ENCODE measurements around the gene ZNF526.

Gene ZNF526

GRCh38 chr19:42196011-42197001 lies 23.8 kb upstream of the ZNF526 start:
- H3K9me3 ChIP-seq (ENCODE audit: insufficient read depth, low read length), result no peaks in the 10 kb centered on the region
- no peak overlapping the region for H3K27ac ChIP-seq (ENCODE audit: low read depth, low read length)
- no peak overlapping the region for H3K9ac ChIP-seq (ENCODE audit: low read length)
- H3K4me2 ChIP-seq (ENCODE audit: low read depth, low read length, poor library complexity, severe bottlenecking), result no peak overlapping the region
- H3K79me2 ChIP-seq (ENCODE audit: insufficient read depth, low read length), result no peaks in the 10 kb centered on the region
- TF ChIP-seq CTCF (IDR thresholded peaks at IDR 0.05; ENCODE audit: insufficient read depth, low read length, poor library complexity, severe bottlenecking) (no peak), EZH2phosphoT487 (conservative IDR thresholded peaks at IDR 0.05; ENCODE audit: low read length) (no peak)
- H2AFZ ChIP-seq (ENCODE audit: low read depth, low read length, severe bottlenecking), result no peak overlapping the region
- H3K4me3 ChIP-seq (ENCODE audit: insufficient read depth, low read length, poor library complexity, severe bottlenecking), result no peak overlapping the region
- H3K9me2 ChIP-seq (replicated peaks; ENCODE audit: insufficient read depth, low read length), result no peaks in the 10 kb centered on the region
- H3F3A ChIP-seq (ENCODE audit: insufficient read depth), result no peaks in the 10 kb centered on the region
- no peaks in the 10 kb centered on the region for H3K27me3 ChIP-seq (ENCODE audit: low read length)
- H3K36me3 ChIP-seq (ENCODE audit: low read length), result no peaks in the 10 kb centered on the region
- no peaks in the 10 kb centered on the region for H4K20me1 ChIP-seq (ENCODE audit: low read depth, low read length)

DNA sequence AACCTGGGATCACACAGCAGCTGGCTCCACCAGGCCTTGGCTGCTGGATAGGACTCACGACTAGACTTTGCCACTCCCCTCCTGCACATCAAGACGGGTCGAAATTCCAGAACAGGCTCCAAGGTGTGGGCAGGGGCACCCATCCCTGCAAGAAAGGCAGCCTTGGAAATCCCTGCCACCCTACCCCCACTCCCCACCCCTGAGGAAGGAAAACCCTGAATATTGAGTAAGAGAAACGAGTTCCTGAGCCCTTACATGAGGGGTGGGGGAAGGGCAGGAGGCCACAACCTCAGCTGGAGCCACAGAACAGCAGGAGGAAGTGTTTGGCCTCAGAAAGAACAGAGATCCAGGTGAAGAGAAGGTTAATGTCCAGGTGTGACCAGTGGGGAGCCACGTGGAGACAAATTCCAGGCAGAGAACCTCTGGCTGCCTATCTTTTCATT lies 22.7 kb upstream of the ZNF526 start:
- Histone ChIP-seq H3K4me2 (ENCODE audit: low read depth, low read length, poor library complexity, severe bottlenecking) (no peak overlapping the region), H3K36me3 (ENCODE audit: low read length) (no peaks in the 10 kb centered on the region), H3K9me2 (replicated peaks; ENCODE audit: insufficient read depth, low read length) (no peaks in the 10 kb centered on the region), H3K4me3 (ENCODE audit: insufficient read depth, low read length, poor library complexity, severe bottlenecking) (no peak overlapping the region), H2AFZ (ENCODE audit: low read depth, low read length, severe bottlenecking) (no peak overlapping the region), H3F3A (ENCODE audit: insufficient read depth) (0 out of 2 replicates have a peak, but pooled peaks cover 4% of the 10 kb centered on the region), H3K79me2 (ENCODE audit: insufficient read depth, low read length) (no peaks in the 10 kb centered on the region), H3K9ac (ENCODE audit: low read length) (no peak overlapping the region), H3K27ac (ENCODE audit: low read depth, low read length) (no peak overlapping the region), H4K20me1 (ENCODE audit: low read depth, low read length) (no peaks in the 10 kb centered on the region), H3K9me3 (ENCODE audit: insufficient read depth, low read length) (no peaks in the 10 kb centered on the region), H3K27me3 (ENCODE audit: low read length) (no peaks in the 10 kb centered on the region)
- TF ChIP-seq CTCF (IDR thresholded peaks at IDR 0.05; ENCODE audit: insufficient read depth, low read length, poor library complexity, severe bottlenecking), result no peak
- TF ChIP-seq EZH2phosphoT487 (conservative IDR thresholded peaks at IDR 0.05; ENCODE audit: low read length), result no peak

- H3K9me2 ChIP-seq (replicated peaks; ENCODE audit: insufficient read depth, low read length), result no peaks in the 10 kb centered on the region
- H3K36me3 ChIP-seq (ENCODE audit: low read length), result no peaks in the 10 kb centered on the region
- TF ChIP-seq EZH2phosphoT487 (conservative IDR thresholded peaks at IDR 0.05; ENCODE audit: low read length) (no peak), CTCF (IDR thresholded peaks at IDR 0.05; ENCODE audit: insufficient read depth, low read length, poor library complexity, severe bottlenecking) (no peak)
- 0 out of 2 replicates have a peak, but pooled peaks cover 4% of the 10 kb centered on the region for H3F3A ChIP-seq (ENCODE audit: insufficient read depth)
- no peaks in the 10 kb centered on the region for H4K20me1 ChIP-seq (ENCODE audit: low read depth, low read length)
- peak overlapping the region; percentile 53 for H3K4me2 ChIP-seq (ENCODE audit: low read depth, low read length, poor library complexity, severe bottlenecking)
- H2AFZ ChIP-seq (ENCODE audit: low read depth, low read length, severe bottlenecking), result no peak overlapping the region
- H3K4me3 ChIP-seq (ENCODE audit: insufficient read depth, low read length, poor library complexity, severe bottlenecking), result no peak overlapping the region
- no peaks in the 10 kb centered on the region for H3K27me3 ChIP-seq (ENCODE audit: low read length)
- H3K27ac ChIP-seq (ENCODE audit: low read depth, low read length), result peak overlapping the region; percentile 87
- peak overlapping the region; percentile 50 for H3K9ac ChIP-seq (ENCODE audit: low read length)
- no peaks in the 10 kb centered on the region for H3K9me3 ChIP-seq (ENCODE audit: insufficient read depth, low read length)
- H3K79me2 ChIP-seq (ENCODE audit: insufficient read depth, low read length), result no peaks in the 10 kb centered on the region
Observed at GRCh38 chr19:42198676-42199439, 21.3 kb upstream of the ZNF526 start.

Data from SU-DHL-6 (cell line).